ENCODE results near the gene EHMT1.

GRCh38 chr9:137880160-137880975 is 261.6 kb downstream of the EHMT1 start:
- no peak for TF ChIP-seq POLR2A (IDR thresholded peaks at IDR 0.05; ENCODE audit: low read depth, low read length)
- no peak for TF ChIP-seq POLR2AphosphoS5 (IDR thresholded peaks at IDR 0.05; ENCODE audit: low read depth, low read length)
